ENCODE measurements around the gene HSD17B12. TPM values are rescaled to one million over a fixed set of nuclear protein-coding genes. Genes with fewer than 3 reads are reported as not detected.

The HSD17B12 gene
- total RNA-seq, 1 donor from 2014 or later = 84.9 TPM

DNA sequence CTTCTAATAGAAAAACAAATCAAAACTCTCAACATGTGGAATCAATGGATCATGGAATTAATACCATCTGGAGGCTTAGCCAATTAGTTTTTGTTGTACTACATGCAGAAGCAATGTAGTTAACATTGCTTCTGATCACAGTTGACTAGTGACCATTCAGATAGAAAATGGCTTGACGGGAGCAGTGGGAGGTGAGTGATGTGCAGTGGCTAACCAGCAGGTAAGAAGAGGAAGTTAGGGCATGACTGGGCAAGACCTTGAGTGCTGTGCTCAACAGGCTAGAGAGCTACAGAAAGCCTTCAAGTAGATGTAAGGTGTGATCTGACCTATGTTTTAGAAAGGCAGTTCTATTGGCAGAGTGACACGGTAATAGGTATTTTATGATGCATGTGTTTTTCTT is 139.4 kb downstream of the HSD17B12 start:
- DNase-seq (ENCODE audit: low spot score, unreplicated experiment) = no peak
- Mint-ChIP-seq H3K27me3 (no peaks in the 10 kb centered on the region), H3K27ac (no peak overlapping the region), H3K36me3 (ENCODE audit: insufficient read depth) (peaks cover 19% of the 10 kb centered on the region), H3K9me3 (ENCODE audit: low read depth) (no peaks in the 10 kb centered on the region), H3K4me1 (ENCODE audit: low read depth) (no peaks in the 10 kb centered on the region), H3K4me3 (ENCODE audit: low read depth) (no peak overlapping the region)
- TF ChIP-seq, protein P1, sequence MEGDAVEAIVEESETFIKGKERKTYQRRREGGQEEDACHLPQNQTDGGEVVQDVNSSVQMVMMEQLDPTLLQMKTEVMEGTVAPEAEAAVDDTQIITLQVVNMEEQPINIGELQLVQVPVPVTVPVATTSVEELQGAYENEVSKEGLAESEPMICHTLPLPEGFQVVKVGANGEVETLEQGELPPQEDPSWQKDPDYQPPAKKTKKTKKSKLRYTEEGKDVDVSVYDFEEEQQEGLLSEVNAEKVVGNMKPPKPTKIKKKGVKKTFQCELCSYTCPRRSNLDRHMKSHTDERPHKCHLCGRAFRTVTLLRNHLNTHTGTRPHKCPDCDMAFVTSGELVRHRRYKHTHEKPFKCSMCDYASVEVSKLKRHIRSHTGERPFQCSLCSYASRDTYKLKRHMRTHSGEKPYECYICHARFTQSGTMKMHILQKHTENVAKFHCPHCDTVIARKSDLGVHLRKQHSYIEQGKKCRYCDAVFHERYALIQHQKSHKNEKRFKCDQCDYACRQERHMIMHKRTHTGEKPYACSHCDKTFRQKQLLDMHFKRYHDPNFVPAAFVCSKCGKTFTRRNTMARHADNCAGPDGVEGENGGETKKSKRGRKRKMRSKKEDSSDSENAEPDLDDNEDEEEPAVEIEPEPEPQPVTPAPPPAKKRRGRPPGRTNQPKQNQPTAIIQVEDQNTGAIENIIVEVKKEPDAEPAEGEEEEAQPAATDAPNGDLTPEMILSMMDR (IDR thresholded peaks at IDR 0.05; ENCODE audit: unreplicated experiment) = no peak

DNA sequence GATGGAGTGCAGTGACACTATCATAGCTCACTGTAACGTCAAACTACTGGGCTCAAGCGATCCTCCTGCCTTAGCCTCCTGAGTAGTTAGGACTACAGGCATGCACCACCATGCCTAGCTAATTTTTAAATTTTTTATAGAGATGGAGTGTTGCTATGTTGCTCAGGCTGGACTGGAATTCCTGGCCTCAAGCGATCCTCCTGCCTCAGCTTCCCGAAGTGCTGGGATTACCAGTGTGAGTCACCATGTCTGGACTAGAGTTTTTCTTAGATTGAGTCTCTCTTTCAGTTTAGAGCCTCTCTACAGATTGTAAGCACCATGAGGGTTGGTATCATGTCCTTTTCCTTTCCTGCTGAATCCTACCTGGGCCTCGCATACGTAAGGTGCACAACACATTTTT is 142.8 kb downstream of the HSD17B12 start:
- H3K27ac Mint-ChIP-seq = no peak overlapping the region
- no peaks in the 10 kb centered on the region for H3K4me1 Mint-ChIP-seq (ENCODE audit: low read depth)
- no peaks in the 10 kb centered on the region for H3K9me3 Mint-ChIP-seq (ENCODE audit: low read depth)
- H3K36me3 Mint-ChIP-seq (ENCODE audit: insufficient read depth) = peaks cover 10% of the 10 kb centered on the region
- no peak overlapping the region for H3K4me3 Mint-ChIP-seq (ENCODE audit: low read depth)
- H3K27me3 Mint-ChIP-seq = no peaks in the 10 kb centered on the region
- TF ChIP-seq, protein P1 (IDR thresholded peaks at IDR 0.05; ENCODE audit: unreplicated experiment) = no peak
- DNase-seq (ENCODE audit: low spot score, unreplicated experiment) = no peak

DNA sequence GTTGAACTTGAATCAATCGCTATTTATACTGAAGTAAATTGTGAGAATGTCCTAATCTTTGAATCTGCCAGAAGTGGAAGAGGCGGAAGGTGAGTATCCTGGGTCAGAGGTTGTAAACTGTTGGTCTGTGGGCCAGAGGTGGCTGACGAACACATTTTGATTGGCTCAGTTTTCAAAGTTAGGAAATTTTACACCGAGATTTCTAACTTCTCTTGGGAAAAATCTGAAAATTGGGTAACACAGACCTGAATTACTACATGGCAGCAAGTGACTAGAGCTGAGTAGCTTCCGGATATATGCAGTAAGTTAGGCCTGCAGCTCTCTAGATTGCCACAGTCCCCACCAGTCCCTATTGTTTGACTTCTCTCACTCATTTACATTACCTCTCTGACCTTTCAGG is 143.3 kb downstream of the HSD17B12 start:
- Mint-ChIP-seq H3K4me3 (ENCODE audit: low read depth) (no peak overlapping the region), H3K36me3 (ENCODE audit: insufficient read depth) (peaks cover 10% of the 10 kb centered on the region), H3K27me3 (no peaks in the 10 kb centered on the region), H3K9me3 (ENCODE audit: low read depth) (no peaks in the 10 kb centered on the region), H3K27ac (no peak overlapping the region), H3K4me1 (ENCODE audit: low read depth) (no peaks in the 10 kb centered on the region)
- DNase-seq (ENCODE audit: low spot score, unreplicated experiment) = no peak
- TF ChIP-seq, protein P1 (IDR thresholded peaks at IDR 0.05; ENCODE audit: unreplicated experiment) = no peak

- peaks cover 6% of the 10 kb centered on the region for H3K36me3 Mint-ChIP-seq (ENCODE audit: insufficient read depth)
- DNase-seq (ENCODE audit: low spot score, unreplicated experiment) = no peak
- peak overlapping the region; percentile 66 for H3K27ac Mint-ChIP-seq
- no peaks in the 10 kb centered on the region for H3K27me3 Mint-ChIP-seq
- no peak overlapping the region for H3K4me3 Mint-ChIP-seq (ENCODE audit: low read depth)
- no peaks in the 10 kb centered on the region for H3K4me1 Mint-ChIP-seq (ENCODE audit: low read depth)
- TF ChIP-seq, protein P1 (IDR thresholded peaks at IDR 0.05; ENCODE audit: unreplicated experiment) = peak; percentile 69
- H3K9me3 Mint-ChIP-seq (ENCODE audit: low read depth) = no peaks in the 10 kb centered on the region
These were observed 144.8 kb downstream of the HSD17B12 start for GRCh38 chr11:43825217-43825816.

DNA sequence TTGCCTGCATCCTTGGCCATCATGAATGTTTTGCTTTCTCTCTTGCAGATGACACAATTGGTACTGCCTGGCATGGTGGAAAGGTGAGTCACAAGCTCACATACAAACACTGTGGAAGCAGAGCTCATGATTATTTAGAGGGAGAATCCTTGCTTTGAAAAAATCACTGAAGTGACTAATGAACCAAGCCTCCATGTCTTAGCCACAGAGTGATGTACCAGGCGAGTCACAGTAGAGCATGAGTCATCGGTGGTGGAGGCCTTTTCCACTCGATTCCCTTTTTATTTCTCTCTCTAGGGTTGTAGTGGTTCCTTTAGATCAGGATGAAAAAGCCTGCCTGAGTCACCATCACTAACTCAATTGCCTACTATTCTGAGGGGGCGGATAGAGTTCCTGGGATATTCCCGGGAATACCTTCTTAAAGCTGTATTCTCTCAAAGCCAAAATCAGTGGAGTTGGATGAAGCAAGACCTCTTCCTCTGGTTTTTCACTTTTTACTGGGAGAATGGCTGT is 150.4 kb downstream of the HSD17B12 start:
- peaks cover 2% of the 10 kb centered on the region for H3K36me3 Mint-ChIP-seq (ENCODE audit: insufficient read depth)
- no peaks in the 10 kb centered on the region for H3K27me3 Mint-ChIP-seq
- H3K9me3 Mint-ChIP-seq (ENCODE audit: low read depth) = no peaks in the 10 kb centered on the region
- TF ChIP-seq, protein P1 (IDR thresholded peaks at IDR 0.05; ENCODE audit: unreplicated experiment) = no peak
- peaks cover 8% of the 10 kb centered on the region for H3K4me1 Mint-ChIP-seq (ENCODE audit: low read depth)
- DNase-seq (ENCODE audit: low spot score, unreplicated experiment) = no peak
- H3K27ac Mint-ChIP-seq = no peak overlapping the region
- no peak overlapping the region for H3K4me3 Mint-ChIP-seq (ENCODE audit: low read depth)

Data from progenitor cell of endocrine pancreas (in vitro differentiated cells).